ENCODE data around the gene LPP. TPM values are rescaled to one million over a fixed set of nuclear protein-coding genes. Genes with fewer than 3 reads are reported as not detected.

LPP gene
- total RNA-seq, 3 donors from 2014 or later = 262 to 816 (median 325) TPM

DNA sequence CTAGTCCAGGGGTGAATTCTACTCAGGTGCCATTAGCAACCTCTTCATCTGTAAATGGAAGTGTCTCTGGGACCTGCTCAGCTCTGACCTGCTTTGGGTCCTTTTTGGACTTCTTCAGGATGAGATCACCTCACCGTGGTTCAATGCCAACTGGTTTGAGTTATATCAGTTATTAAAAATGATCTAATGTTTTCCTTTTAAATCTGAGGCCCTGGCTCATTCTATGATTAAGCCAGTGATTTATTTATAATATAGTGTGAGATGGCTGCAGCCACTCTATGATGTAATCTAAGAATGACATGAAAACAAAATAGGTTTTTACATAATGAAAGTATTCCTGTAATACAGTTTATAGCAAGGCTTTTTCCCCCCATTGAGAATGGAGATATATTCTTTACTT, 79.4 kb downstream of the LPP start:
- ATAC-seq (no peak), DNase-seq (no peak)
- Histone ChIP-seq H3K4me1 (ENCODE audit: low read depth) (peaks cover 13% of the 10 kb centered on the region), H3K9me3 (no peaks in the 10 kb centered on the region), H3K4me3 (no peak overlapping the region), H3K36me3 (ENCODE audit: low read depth) (no peaks in the 10 kb centered on the region)
- intact Hi-C loops (cut with DNase I, micrococcal nuclease) = no loop called here
- TF ChIP-seq, protein P1, sequence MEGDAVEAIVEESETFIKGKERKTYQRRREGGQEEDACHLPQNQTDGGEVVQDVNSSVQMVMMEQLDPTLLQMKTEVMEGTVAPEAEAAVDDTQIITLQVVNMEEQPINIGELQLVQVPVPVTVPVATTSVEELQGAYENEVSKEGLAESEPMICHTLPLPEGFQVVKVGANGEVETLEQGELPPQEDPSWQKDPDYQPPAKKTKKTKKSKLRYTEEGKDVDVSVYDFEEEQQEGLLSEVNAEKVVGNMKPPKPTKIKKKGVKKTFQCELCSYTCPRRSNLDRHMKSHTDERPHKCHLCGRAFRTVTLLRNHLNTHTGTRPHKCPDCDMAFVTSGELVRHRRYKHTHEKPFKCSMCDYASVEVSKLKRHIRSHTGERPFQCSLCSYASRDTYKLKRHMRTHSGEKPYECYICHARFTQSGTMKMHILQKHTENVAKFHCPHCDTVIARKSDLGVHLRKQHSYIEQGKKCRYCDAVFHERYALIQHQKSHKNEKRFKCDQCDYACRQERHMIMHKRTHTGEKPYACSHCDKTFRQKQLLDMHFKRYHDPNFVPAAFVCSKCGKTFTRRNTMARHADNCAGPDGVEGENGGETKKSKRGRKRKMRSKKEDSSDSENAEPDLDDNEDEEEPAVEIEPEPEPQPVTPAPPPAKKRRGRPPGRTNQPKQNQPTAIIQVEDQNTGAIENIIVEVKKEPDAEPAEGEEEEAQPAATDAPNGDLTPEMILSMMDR (IDR thresholded peaks at IDR 0.05) = no peak

DNA sequence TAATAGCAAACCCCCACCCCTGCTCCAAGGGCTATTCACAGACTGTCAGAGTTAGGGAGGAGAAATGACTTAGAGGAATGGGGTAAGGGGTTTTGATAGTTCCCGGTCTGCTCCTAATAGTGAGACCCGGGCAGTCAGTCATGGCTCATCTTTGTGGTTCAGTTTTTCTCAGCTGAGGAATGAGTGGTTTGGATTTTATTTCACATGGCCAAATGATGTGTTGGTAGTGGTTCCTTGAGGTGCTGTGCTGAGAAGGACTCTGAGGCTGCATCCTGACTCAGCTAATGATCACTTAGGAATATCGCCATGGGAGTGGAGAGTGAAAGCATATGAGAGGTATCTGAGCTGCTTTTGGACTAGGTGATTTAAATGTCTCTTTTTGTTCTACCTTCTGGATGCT, 80.2 kb downstream of the LPP start:
- H3K4me3 ChIP-seq = no peak overlapping the region
- H3K36me3 ChIP-seq (ENCODE audit: low read depth) = no peaks in the 10 kb centered on the region
- TF ChIP-seq, protein P1 (IDR thresholded peaks at IDR 0.05) = no peak
- no peaks in the 10 kb centered on the region for H3K9me3 ChIP-seq
- intact Hi-C loops (cut with DNase I, micrococcal nuclease) = no loop called here
- ATAC-seq (no peak), DNase-seq (no peak)
- peaks cover 5% of the 10 kb centered on the region for H3K4me1 ChIP-seq (ENCODE audit: low read depth)

DNA sequence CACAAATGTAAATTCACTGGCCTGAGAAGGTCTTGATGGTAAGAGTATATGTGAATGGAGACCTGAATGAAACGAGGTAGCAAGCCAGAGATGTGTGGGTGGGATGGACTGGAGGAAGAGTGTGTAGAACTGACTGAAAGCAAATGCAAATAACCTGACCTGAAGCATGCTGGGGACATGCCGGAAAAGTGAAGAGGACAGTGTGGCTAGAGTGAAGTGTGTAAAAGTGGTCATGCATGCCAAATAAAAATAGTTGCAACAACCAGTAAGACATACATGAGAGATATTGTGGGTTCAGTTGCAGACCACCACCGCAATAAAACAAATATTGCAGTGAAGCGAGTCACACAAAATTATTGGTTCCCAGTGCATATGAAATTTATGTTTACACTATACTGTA, 82.3 kb downstream of the LPP start:
- no peak overlapping the region for H3K4me3 ChIP-seq
- TF ChIP-seq, protein P1 (IDR thresholded peaks at IDR 0.05) = no peak
- H3K36me3 ChIP-seq (ENCODE audit: low read depth) = no peaks in the 10 kb centered on the region
- ATAC-seq = no peak
- no peaks in the 10 kb centered on the region for H3K9me3 ChIP-seq
- intact Hi-C loops (cut with DNase I, micrococcal nuclease) = no loop called here
- DNase-seq = no peak
- peaks cover 3% of the 10 kb centered on the region for H3K4me1 ChIP-seq (ENCODE audit: low read depth)

DNA sequence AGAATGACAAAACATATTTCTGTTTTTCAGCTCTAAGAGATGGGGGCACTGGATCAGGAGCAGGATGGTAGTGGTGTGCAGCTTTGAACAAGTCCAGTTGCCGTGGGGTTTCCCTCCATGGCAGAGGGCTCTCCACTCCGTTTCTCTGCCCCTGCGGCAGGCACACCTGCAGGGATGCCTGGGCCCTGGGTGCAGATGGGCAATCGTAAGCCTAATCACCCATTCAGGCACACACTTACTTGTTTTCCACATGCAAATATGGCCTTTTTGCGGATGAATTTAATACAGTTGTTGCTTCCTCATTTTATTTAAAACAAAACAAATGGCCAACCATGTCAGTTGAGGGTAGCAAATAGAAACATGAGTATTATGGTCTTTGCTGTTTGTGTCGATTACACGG, 85.1 kb downstream of the LPP start:
- Histone ChIP-seq H3K4me1 (ENCODE audit: low read depth) (peaks cover 3% of the 10 kb centered on the region), H3K4me3 (no peak overlapping the region), H3K9me3 (no peaks in the 10 kb centered on the region), H3K36me3 (ENCODE audit: low read depth) (no peaks in the 10 kb centered on the region)
- intact Hi-C loops (cut with DNase I, micrococcal nuclease) = no loop called here
- ATAC-seq = no peak
- no peak for DNase-seq
- TF ChIP-seq, protein P1 (IDR thresholded peaks at IDR 0.05) = no peak

DNA sequence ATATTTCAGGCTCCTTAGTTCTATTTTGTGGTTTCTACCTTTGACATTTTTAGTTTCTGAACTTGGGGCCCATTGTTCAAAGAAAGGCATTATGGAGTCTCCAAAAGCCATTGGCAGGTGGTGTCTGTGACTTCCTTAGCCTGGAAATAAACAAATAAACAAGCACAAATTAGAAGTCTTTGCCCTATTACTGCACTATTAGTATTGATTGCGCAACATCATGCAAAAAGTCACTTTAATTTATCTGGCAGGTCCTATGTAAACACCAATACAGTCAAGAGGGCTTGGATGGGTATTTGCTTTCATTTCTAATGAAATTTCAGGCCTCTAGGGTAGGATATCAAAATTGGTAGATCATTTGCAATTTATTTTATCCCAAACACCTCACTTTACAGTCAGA, 85.6 kb downstream of the LPP start:
- H3K9me3 ChIP-seq = no peaks in the 10 kb centered on the region
- peaks cover 3% of the 10 kb centered on the region for H3K4me1 ChIP-seq (ENCODE audit: low read depth)
- TF ChIP-seq, protein P1 (IDR thresholded peaks at IDR 0.05) = no peak
- no peak for DNase-seq
- intact Hi-C loops (cut with DNase I, micrococcal nuclease) = no loop called here
- no peak for ATAC-seq
- H3K4me3 ChIP-seq = no peak overlapping the region
- H3K36me3 ChIP-seq (ENCODE audit: low read depth) = no peaks in the 10 kb centered on the region
